ENCODE measurements around the gene MTMR12.

The MTMR12 gene

DNA sequence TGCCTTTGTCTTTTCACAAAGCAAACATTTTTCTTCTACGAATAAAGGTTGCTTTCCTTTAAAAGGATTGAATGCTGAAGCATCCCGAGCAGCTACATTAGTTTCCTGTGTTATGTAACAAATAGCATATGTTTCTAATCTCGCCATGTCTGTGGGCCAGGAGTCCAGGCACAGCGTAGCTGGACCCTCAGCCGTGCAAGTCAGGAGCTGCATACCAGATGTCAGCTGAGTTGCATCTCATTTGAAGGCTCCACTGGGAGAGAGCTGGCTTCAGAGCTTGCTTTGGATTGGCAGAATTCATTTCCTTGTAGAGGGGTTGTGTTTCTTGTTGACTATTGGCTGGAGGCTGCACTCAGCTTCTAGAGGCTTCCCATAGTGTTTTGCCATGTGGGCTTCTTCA is 122.6 kb downstream of the MTMR12 start:
- Histone ChIP-seq H3K9ac (ENCODE audit: low read length in 2 of 2) (no peak overlapping the region), H3K27ac (ENCODE audit: low read length) (peak overlapping the region; percentile 18), H3K4me3 (ENCODE audit: low read length in 2 of 2) (no peak overlapping the region), H3K36me3 (ENCODE audit: control insufficient read depth in 2 of 2, insufficient read depth in 2 of 2, low read length in 2 of 2) (no peaks in the 10 kb centered on the region), H3K4me1 (ENCODE audit: control insufficient read depth, insufficient read depth, low read length) (peaks cover 8% of the 10 kb centered on the region), H3K9me3 (ENCODE audit: control insufficient read depth in 2 of 2, low read length in 2 of 2) (no peaks in the 10 kb centered on the region), H3K27me3 (ENCODE audit: control insufficient read depth in 1 of 2, insufficient read depth in 2 of 2, low read length in 2 of 2) (no peaks in the 10 kb centered on the region)

DNA sequence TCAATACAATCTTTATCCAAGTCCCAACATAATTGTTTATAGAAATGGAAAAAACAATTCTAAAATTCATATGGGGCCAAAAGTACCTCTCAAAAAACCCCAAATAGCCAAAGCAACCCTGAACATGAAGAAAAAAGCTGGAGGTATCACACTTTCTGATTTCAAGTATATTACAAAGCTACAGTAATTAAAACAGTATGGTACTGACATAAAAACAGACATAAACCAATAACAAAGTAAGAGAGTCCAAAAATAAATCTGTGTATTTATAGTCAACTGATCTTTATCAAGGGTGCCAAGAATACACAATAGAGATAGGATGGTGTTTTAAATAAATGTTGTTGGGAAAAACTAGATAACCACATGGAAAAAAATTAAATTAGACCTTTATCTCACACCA is 125.1 kb downstream of the MTMR12 start:
- no peak overlapping the region for H3K27ac ChIP-seq (ENCODE audit: low read length)
- H3K36me3 ChIP-seq (ENCODE audit: control insufficient read depth in 2 of 2, insufficient read depth in 2 of 2, low read length in 2 of 2) = no peaks in the 10 kb centered on the region
- no peak overlapping the region for H3K4me3 ChIP-seq (ENCODE audit: low read length in 2 of 2)
- no peaks in the 10 kb centered on the region for H3K27me3 ChIP-seq (ENCODE audit: control insufficient read depth in 1 of 2, insufficient read depth in 2 of 2, low read length in 2 of 2)
- H3K4me1 ChIP-seq (ENCODE audit: control insufficient read depth, insufficient read depth, low read length) = no peaks in the 10 kb centered on the region
- H3K9me3 ChIP-seq (ENCODE audit: control insufficient read depth in 2 of 2, low read length in 2 of 2) = no peaks in the 10 kb centered on the region
- H3K9ac ChIP-seq (ENCODE audit: low read length in 2 of 2) = no peak overlapping the region

DNA sequence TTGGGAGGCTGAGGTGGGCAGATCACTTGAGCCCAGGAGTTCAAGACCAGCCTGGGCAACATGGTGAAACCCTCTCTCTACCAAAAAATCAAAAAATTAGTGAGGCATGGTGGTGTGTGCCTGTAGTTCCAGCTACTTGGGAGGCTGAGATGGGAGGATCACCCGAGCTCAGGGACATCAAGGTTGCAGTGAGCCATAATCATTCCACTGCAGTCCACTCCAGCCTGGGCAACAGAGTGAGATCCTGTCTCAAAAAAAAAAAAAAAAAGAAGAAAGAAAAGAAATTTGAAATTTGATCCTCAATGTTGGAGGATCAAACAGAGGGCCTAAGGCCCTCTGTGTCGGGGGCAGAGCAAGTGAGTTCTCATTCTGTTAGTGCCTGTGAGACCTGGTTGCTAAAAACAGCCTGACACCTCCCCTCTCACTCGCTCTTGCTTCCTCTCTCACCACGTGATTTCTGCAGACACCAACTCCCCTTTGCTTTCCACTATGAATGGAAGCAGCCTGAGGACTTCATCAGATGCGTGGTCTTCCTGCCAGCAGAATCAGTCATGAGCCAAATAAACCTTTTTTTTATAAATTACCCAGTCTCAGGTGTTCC is 130.2 kb downstream of the MTMR12 start:
- no peak overlapping the region for H3K9ac ChIP-seq (ENCODE audit: low read length in 2 of 2)
- H3K9me3 ChIP-seq (ENCODE audit: control insufficient read depth in 2 of 2, low read length in 2 of 2) = no peaks in the 10 kb centered on the region
- no peaks in the 10 kb centered on the region for H3K4me1 ChIP-seq (ENCODE audit: control insufficient read depth, insufficient read depth, low read length)
- no peak overlapping the region for H3K4me3 ChIP-seq (ENCODE audit: low read length in 2 of 2)
- no peak overlapping the region for H3K27ac ChIP-seq (ENCODE audit: low read length)
- no peaks in the 10 kb centered on the region for H3K36me3 ChIP-seq (ENCODE audit: control insufficient read depth in 2 of 2, insufficient read depth in 2 of 2, low read length in 2 of 2)
- no peaks in the 10 kb centered on the region for H3K27me3 ChIP-seq (ENCODE audit: control insufficient read depth in 1 of 2, insufficient read depth in 2 of 2, low read length in 2 of 2)
